WTC11 (cell line): Measurements from ENCODE around the gene PPP1R12B. TPM values are rescaled to one million over a fixed set of nuclear protein-coding genes. Genes with fewer than 3 reads are reported as not detected.
A peak's percentile ranks its signal among the peaks of the same experiment; 100 is the strongest.
"Not testable (repeated sequence)": the region's sequence is repeated elsewhere in the genome, so short reads cannot be mapped to it uniquely, and the experiment has no call there.

Experiments
- ATAC-seq: fragments of 200-7000 bp; cut with Tn5 transposase; 2 replicates; pipeline ENCODE4 v1.10.0; 2021; ENCODE audit warnings: mild to moderate bottlenecking, moderate library complexity
- CTCF ChIA-PET: fragments of 300-600 bp; sonication (Branson Sonifier 250); formaldehyde crosslinking; loops from one replicate; lab custom pipeline; 2021; ENCODE audit warnings: antibody characterized with exemption; lab: Charles Lee
- POLR2A ChIA-PET: fragments of 350-600 bp; sonication (Branson Sonifier 250); formaldehyde crosslinking; loops from one replicate; lab custom pipeline; 2021; ENCODE audit warnings: antibody characterized with exemption; lab: Charles Lee
- DNase-seq: peaks from one replicate; pipeline ENCODE4 v3.0.0; 2021; ENCODE audit warnings: low spot score
- H3K27ac Mint-ChIP-seq: 2 replicates; pipeline ENCODE4 v1.8.0; 2021; ENCODE audit warnings: mixed read lengths
- H3K27me3 Mint-ChIP-seq: 2 replicates; pipeline ENCODE4 v1.8.0; 2021; ENCODE audit warnings: low read depth, mild to moderate bottlenecking, moderate library complexity, mixed read lengths
- H3K36me3 Mint-ChIP-seq: 2 replicates; pipeline ENCODE4 v1.8.0; 2021; ENCODE audit warnings: mixed read lengths
- H3K4me1 Mint-ChIP-seq: 2 replicates; pipeline ENCODE4 v1.8.0; 2022; ENCODE audit warnings: mixed read lengths
- H3K4me3 Mint-ChIP-seq: 2 replicates; pipeline ENCODE4 v1.8.0; 2021; ENCODE audit warnings: mild to moderate bottlenecking, moderate library complexity, mixed read lengths
- H3K9me3 Mint-ChIP-seq: 2 replicates; pipeline ENCODE4 v1.8.0; 2021; ENCODE audit warnings: mixed read lengths
- CREM ChIP-seq: sonication (generic); formaldehyde crosslinking; IDR thresholded peaks from 2 replicates; pipeline ENCODE4 v1.8.1; 2022; ENCODE audit warnings: mild to moderate bottlenecking, missing genetic modification reagents, moderate library complexity
- FOXK1 ChIP-seq: sonication (generic); formaldehyde crosslinking; IDR thresholded peaks from 2 replicates; pipeline ENCODE4 v1.8.0; 2022; ENCODE audit warnings: mild to moderate bottlenecking, moderate library complexity, missing genetic modification reagents
- GABPB1 ChIP-seq: sonication (generic); formaldehyde crosslinking; IDR thresholded peaks from 2 replicates; pipeline ENCODE4 v1.8.1; 2023; ENCODE audit warnings: mild to moderate bottlenecking, missing genetic modification reagents
- HMGA2 ChIP-seq: fragments of 250-450 bp; sonication (Bioruptor Pico); IDR thresholded peaks from 2 replicates; pipeline ENCODE4 v1.4.0; 2021; ENCODE audit warnings: mild to moderate bottlenecking, moderate library complexity
- JAZF1 ChIP-seq: fragments of 250-450 bp; sonication (Bioruptor Pico); IDR thresholded peaks from 2 replicates; pipeline ENCODE4 v1.9.0; 2021; ENCODE audit warnings: moderate library complexity, mild to moderate bottlenecking, inconsistent platforms
- NFATC4 ChIP-seq: fragments of 250-450 bp; sonication (Bioruptor Pico); IDR thresholded peaks from 2 replicates; pipeline ENCODE4 v1.9.0; 2021; ENCODE audit warnings: mild to moderate bottlenecking
- NR3C1 ChIP-seq: sonication (generic); formaldehyde crosslinking; conservative IDR thresholded peaks from 2 replicates; pipeline ENCODE4 v1.8.1; 2023; ENCODE audit warnings: low read depth, mild to moderate bottlenecking, missing genetic modification reagents
- PRRX2 ChIP-seq: fragments of 250-450 bp; sonication (Bioruptor Pico); IDR thresholded peaks from 2 replicates; pipeline ENCODE4 v1.8.0; 2021; ENCODE audit warnings: mild to moderate bottlenecking
- RORB ChIP-seq: fragments of 250-450 bp; sonication (Bioruptor Pico); IDR thresholded peaks from 2 replicates; pipeline ENCODE4 v1.9.0; 2021; ENCODE audit warnings: mild to moderate bottlenecking
- ZNF138 ChIP-seq: sonication (generic); formaldehyde crosslinking; conservative IDR thresholded peaks from 2 replicates; pipeline ENCODE4 v1.8.1; 2022; ENCODE audit warnings: mild to moderate bottlenecking, moderate library complexity, missing genetic modification reagents
- ZNF219 ChIP-seq: sonication (generic); formaldehyde crosslinking; IDR thresholded peaks from 2 replicates; pipeline ENCODE4 v1.8.0; 2023; ENCODE audit warnings: missing genetic modification reagents, mild to moderate bottlenecking, borderline replicate concordance
- total RNA-seq: library from RNA; stranded (reverse); gene quantifications from 3 replicates; pipeline ENCODE4 v1.2.3, GENCODE V29; 2021
- TF ChIP-seq, protein P1 (sequence below): fragments of 250-450 bp; sonication (Bioruptor Pico); IDR thresholded peaks from 2 replicates; pipeline ENCODE4 v2.1.2; 2022; ENCODE audit warnings: mild to moderate bottlenecking, moderate library complexity
- TF ChIP-seq, protein P2 (sequence below): sonication (generic); formaldehyde crosslinking; IDR thresholded peaks from 2 replicates; pipeline ENCODE4 v1.8.1; 2022; ENCODE audit warnings: mild to moderate bottlenecking, moderate library complexity, missing genetic modification reagents
- TF ChIP-seq, protein P3 (sequence below): sonication (generic); formaldehyde crosslinking; conservative IDR thresholded peaks from 2 replicates; pipeline ENCODE4 v1.8.1; 2023; ENCODE audit warnings: mild to moderate bottlenecking, low read depth, missing genetic modification reagents, moderate library complexity
- TF ChIP-seq, protein P4 (sequence below): fragments of 250-450 bp; sonication (Bioruptor Pico); IDR thresholded peaks from 2 replicates; pipeline ENCODE4 v1.8.0; 2021; ENCODE audit warnings: mild to moderate bottlenecking
- TF ChIP-seq, protein P5 (sequence below): sonication (generic); formaldehyde crosslinking; IDR thresholded peaks from 2 replicates; pipeline ENCODE4 v1.8.0; 2022; ENCODE audit warnings: mild to moderate bottlenecking, missing genetic modification reagents

PPP1R12B gene
- total RNA-seq, 1 experiment from 2014 or later = 19.2 TPM

DNA sequence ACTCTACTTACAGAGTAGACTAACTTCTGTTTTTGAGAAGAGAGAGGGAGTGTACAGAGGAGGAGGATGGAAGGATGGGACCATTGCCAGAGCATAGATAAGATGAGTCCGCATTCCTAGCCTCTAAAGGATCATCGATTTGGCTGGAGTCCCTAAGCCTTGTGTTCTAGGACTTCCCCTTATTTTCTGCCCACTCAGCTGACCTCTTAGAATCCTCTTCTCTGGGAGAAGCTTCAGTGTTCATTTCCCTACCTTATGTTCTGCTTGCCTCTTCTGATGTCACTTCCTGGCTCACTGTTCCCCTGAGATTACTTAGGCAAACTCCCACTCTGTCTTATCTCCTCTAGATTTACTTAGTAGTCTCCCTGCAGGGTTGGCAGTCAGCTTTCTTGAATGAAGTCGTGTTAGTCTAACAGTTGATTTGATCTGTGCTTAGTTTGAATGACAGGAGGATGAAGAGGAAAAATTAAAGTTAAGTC lies 205.1 kb downstream of the PPP1R12B start (continued):
- TF ChIP-seq, protein P1, sequence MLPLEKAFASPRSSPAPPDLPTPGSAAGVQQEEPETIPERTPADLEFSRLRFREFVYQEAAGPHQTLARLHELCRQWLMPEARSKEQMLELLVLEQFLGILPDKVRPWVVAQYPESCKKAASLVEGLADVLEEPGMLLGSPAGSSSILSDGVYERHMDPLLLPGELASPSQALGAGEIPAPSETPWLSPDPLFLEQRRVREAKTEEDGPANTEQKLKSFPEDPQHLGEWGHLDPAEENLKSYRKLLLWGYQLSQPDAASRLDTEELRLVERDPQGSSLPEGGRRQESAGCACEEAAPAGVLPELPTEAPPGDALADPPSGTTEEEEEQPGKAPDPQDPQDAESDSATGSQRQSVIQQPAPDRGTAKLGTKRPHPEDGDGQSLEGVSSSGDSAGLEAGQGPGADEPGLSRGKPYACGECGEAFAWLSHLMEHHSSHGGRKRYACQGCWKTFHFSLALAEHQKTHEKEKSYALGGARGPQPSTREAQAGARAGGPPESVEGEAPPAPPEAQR (CRISPR knock-in tag) = no peak
- TF ChIP-seq, protein P2, sequence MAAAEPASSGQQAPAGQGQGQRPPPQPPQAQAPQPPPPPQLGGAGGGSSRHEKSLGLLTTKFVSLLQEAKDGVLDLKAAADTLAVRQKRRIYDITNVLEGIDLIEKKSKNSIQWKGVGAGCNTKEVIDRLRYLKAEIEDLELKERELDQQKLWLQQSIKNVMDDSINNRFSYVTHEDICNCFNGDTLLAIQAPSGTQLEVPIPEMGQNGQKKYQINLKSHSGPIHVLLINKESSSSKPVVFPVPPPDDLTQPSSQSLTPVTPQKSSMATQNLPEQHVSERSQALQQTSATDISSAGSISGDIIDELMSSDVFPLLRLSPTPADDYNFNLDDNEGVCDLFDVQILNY (CRISPR knock-in tag) = no peak

DNA sequence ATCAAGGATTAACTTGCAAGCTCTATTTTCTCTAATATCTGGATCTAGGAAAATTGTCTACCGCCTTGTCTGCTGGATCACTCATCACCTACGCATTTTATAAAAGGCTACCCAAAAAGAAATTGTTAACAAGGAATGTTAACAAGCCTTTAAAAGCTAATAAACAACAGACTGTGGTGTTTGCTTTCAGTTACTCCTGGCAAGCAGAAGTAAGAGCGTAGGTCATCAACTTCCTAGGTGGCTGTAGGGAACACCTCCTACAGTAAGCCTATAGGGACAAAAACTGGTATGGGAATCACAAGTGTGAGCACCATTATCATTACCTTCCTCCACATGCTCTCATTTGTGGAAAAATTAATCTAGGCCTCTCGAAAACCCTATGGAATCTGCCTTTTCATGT lies 206.1 kb downstream of the PPP1R12B start:
- H3K4me3 Mint-ChIP-seq, H3K27me3 Mint-ChIP-seq, H3K9me3 Mint-ChIP-seq, CTCF ChIA-PET, H3K36me3 Mint-ChIP-seq, POLR2A ChIA-PET, DNase-seq, H3K27ac Mint-ChIP-seq: not testable (repeated sequence)
- H3K4me1 Mint-ChIP-seq = peaks cover 16% of the 10 kb centered on the region
- ATAC-seq = peak; percentile 28; the same call in 1 of the 2 replicates

DNA sequence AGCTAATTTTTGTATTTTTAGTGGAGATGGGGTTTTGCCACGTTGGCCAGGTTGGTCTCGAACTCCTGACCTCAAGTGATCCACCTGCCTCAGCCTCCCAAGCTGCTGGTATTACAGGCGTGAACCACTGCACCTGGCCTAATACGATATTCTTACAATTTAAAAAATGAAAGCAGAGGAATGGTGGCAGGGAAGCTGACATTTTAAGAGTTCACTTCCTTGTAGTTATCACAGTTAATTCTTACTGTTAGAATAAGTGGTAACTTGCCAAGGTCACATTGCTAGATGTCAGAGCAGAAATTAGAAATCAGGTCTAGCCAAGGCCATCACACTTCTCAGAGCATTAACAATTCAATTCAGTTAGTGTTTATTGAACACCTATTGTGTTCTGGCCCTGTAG lies 207.5 kb downstream of the PPP1R12B start:
- not testable (repeated sequence) for ATAC-seq, H3K4me3 Mint-ChIP-seq, H3K27ac Mint-ChIP-seq, DNase-seq, H3K27me3 Mint-ChIP-seq, H3K36me3 Mint-ChIP-seq, H3K9me3 Mint-ChIP-seq
- peaks cover 21% of the 10 kb centered on the region for H3K4me1 Mint-ChIP-seq
- POLR2A ChIA-PET = interaction anchor here (0.7 kb wide), 1 partner anchor 376 kb away, joined by 3 read pairs; no protein-coding TSS in a partner anchor
- CTCF ChIA-PET = interaction anchor here (0.6 to 0.9 kb wide), 3 partner anchors 13 to 667 kb away, joined by 3 to 6 read pairs (median 3); no protein-coding TSS in a partner anchor

DNA sequence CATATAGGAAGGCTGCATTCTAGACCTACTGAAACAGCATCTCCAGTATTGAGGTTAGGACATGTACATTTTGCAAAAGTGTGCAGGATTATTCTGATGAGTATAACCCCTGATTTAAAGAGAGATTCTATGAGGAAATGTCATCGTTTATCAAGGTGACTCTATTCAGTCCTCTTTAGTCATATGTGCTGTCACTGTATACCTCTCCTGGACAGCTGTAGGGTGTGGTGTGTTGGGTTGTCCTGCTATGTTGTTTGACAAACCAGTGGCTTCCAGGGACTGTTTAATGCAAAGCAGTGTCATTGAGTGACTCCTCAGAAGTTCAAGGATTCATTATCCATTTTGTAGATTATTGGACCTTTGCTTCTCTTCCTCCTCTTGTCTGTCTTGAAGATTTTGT lies 209.2 kb downstream of the PPP1R12B start:
- H3K27ac Mint-ChIP-seq, H3K9me3 Mint-ChIP-seq, H3K36me3 Mint-ChIP-seq, DNase-seq, H3K4me3 Mint-ChIP-seq, ATAC-seq, H3K27me3 Mint-ChIP-seq, CTCF ChIA-PET: not testable (repeated sequence)
- POLR2A ChIA-PET = interaction anchor here (0.7 kb wide), 1 partner anchor 89 kb away, joined by 5 read pairs; no protein-coding TSS in a partner anchor
- H3K4me1 Mint-ChIP-seq = peaks cover 30% of the 10 kb centered on the region

DNA sequence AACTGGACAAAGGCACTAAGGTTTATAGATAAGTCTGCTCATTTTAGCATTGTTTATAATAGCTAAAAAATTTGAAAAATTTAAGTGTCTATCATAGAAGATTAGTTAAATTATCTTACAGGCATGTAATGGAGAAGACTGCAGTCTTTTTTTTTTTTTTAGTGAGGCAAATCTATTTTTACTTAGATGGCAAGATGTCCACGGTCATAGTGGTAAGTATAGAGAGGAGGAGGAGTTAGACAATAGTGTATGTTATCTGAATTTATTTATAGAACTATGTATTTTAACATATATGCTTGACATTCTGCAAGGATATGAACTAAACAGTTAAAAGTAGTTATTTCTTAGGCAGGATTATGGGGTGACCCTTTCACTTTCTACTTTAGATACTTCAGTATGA lies 212.7 kb downstream of the PPP1R12B start:
- Mint-ChIP-seq H3K9me3 (no peaks in the 10 kb centered on the region), H3K4me1 (peaks cover 38% of the 10 kb centered on the region), H3K27ac (no peak overlapping the region), H3K27me3 (no peaks in the 10 kb centered on the region), H3K36me3 (no peaks in the 10 kb centered on the region), H3K4me3 (no peak overlapping the region)
- ATAC-seq = no peak
- ChIA-PET POLR2A (no interaction called here), CTCF (interaction anchor here (1.1 to 2.2 kb wide), 13 partner anchors 10 to 706 kb away, joined by 3 to 35 read pairs (median 9); no protein-coding TSS in a partner anchor)
- DNase-seq = no peak
- TF ChIP-seq ZNF219 = no peak
- TF ChIP-seq RORB (CRISPR knock-in tag) = no peak
- TF ChIP-seq FOXK1 (CRISPR knock-in tag) = no peak
- no peak for TF ChIP-seq JAZF1 (CRISPR knock-in tag)

DNA sequence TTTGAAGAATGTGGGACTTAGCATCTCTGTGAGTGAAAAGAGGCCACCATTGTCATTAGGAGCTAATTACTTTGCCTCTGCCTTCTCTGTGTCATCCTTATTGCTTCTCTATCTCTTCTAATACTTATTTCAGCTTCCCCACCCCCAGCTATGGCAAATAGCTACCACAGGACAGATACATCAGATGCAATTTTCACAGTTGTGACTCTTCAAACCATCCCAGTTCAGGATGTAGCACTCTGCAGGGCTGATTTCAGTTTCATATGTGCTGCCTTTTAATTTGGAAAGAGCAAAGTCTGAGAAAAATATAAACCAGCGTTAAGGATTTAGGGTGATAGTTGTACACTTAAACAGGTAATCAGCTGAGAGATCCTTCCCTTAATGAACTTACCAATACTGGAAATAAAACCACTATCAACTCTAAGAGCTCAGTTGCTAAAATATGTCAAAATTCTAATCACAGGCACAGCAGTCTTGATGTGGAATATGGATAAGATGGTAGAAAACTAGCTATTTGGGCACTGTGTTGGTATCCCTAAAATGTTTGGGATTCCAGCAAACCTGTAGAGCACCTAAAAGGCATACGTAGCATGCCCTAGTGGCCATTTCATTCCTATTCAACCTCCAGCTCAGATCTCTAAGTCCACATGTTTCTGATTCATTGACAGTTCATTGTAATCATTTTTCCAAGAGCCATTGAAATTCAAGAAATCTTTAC lies 213.4 kb downstream of the PPP1R12B start:
- no peaks in the 10 kb centered on the region for H3K36me3 Mint-ChIP-seq
- POLR2A ChIA-PET = no interaction called here
- ATAC-seq = peak; percentile 87
- TF ChIP-seq CREM (CRISPR knock-in tag) (no peak), PRRX2 (CRISPR knock-in tag) (no peak), NR3C1 (CRISPR knock-in tag) (no peak), ZNF138 (no peak), GABPB1 (no peak), NFATC4 (no peak), HMGA2 (CRISPR knock-in tag) (no peak)
- TF ChIP-seq, protein P3, sequence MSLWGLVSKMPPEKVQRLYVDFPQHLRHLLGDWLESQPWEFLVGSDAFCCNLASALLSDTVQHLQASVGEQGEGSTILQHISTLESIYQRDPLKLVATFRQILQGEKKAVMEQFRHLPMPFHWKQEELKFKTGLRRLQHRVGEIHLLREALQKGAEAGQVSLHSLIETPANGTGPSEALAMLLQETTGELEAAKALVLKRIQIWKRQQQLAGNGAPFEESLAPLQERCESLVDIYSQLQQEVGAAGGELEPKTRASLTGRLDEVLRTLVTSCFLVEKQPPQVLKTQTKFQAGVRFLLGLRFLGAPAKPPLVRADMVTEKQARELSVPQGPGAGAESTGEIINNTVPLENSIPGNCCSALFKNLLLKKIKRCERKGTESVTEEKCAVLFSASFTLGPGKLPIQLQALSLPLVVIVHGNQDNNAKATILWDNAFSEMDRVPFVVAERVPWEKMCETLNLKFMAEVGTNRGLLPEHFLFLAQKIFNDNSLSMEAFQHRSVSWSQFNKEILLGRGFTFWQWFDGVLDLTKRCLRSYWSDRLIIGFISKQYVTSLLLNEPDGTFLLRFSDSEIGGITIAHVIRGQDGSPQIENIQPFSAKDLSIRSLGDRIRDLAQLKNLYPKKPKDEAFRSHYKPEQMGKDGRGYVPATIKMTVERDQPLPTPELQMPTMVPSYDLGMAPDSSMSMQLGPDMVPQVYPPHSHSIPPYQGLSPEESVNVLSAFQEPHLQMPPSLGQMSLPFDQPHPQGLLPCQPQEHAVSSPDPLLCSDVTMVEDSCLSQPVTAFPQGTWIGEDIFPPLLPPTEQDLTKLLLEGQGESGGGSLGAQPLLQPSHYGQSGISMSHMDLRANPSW = no peak
- TF ChIP-seq, protein P4, sequence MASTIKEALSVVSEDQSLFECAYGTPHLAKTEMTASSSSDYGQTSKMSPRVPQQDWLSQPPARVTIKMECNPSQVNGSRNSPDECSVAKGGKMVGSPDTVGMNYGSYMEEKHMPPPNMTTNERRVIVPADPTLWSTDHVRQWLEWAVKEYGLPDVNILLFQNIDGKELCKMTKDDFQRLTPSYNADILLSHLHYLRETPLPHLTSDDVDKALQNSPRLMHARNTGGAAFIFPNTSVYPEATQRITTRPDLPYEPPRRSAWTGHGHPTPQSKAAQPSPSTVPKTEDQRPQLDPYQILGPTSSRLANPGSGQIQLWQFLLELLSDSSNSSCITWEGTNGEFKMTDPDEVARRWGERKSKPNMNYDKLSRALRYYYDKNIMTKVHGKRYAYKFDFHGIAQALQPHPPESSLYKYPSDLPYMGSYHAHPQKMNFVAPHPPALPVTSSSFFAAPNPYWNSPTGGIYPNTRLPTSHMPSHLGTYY = no peak
- TF ChIP-seq, protein P5, sequence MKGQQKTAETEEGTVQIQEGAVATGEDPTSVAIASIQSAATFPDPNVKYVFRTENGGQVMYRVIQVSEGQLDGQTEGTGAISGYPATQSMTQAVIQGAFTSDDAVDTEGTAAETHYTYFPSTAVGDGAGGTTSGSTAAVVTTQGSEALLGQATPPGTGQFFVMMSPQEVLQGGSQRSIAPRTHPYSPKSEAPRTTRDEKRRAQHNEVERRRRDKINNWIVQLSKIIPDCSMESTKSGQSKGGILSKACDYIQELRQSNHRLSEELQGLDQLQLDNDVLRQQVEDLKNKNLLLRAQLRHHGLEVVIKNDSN (CRISPR knock-in tag) = no peak

More for the DNA sequence above, 213.4 kb downstream of the PPP1R12B start:
- H3K27ac Mint-ChIP-seq = peak overlapping the region; percentile 4; the same call in 1 of the 2 replicates
- peaks cover 39% of the 10 kb centered on the region for H3K4me1 Mint-ChIP-seq
- H3K4me3 Mint-ChIP-seq = no peak overlapping the region
- no peaks in the 10 kb centered on the region for H3K27me3 Mint-ChIP-seq
- no peak for DNase-seq
- H3K9me3 Mint-ChIP-seq = no peaks in the 10 kb centered on the region
- CTCF ChIA-PET = interaction anchor here (0.6 to 2.2 kb wide), 25 partner anchors 10 to 706 kb away, joined by 3 to 35 read pairs (median 5); no protein-coding TSS in a partner anchor
